GM12891 (cell line): Measurements from ENCODE around the gene LAMTOR4.
"Not testable (repeated sequence)": the region's sequence is repeated elsewhere in the genome, so short reads cannot be mapped to it uniquely, and the experiment has no call there.

Experiments used
- PAX5 ChIP-seq: IDR thresholded peaks from 2 replicates; pipeline ENCODE4 v1.6.1; 2011; ENCODE audit warnings: low read length, moderate library complexity, mild to moderate bottlenecking; ENCODE audit not compliant: insufficient read depth, severe bottlenecking
- POLR2A ChIP-seq: IDR thresholded peaks from 2 replicates; pipeline ENCODE4 v1.6.1; 2011; ENCODE audit warnings: low read depth, low read length, control low read depth
- POLR2AphosphoS5 ChIP-seq: IDR thresholded peaks from 2 replicates; pipeline ENCODE4 v1.6.1; 2011; ENCODE audit warnings: low read depth, low read length, control low read depth
- TAF1 ChIP-seq: IDR thresholded peaks from 2 replicates; pipeline ENCODE4 v1.6.1; 2011; ENCODE audit warnings: low read depth, low read length, control low read depth

- not testable (repeated sequence) for TF ChIP-seq POLR2A, TAF1, POLR2AphosphoS5, PAX5
Measured at GRCh38 chr7:100195901-100196322, 47.2 kb downstream of the LAMTOR4 start.
